Motor neuron (in vitro differentiated cells): ENCODE results near the gene GPBP1. TPM values are rescaled to one million over a fixed set of nuclear protein-coding genes. Genes with fewer than 3 reads are reported as not detected.
"Not testable (repeated sequence)": the region's sequence is repeated elsewhere in the genome, so short reads cannot be mapped to it uniquely, and the experiment has no call there.

Experiments
- ATAC-seq, 8 experiments: fragments of 200-7000 bp; cut with Tn5 transposase; replicated peaks in 6 of 8; 2 replicates each; pipeline ENCODE4 v1.8.0; 2021; ENCODE audit warnings: mild to moderate bottlenecking in 8 of 8, moderate library complexity in 8 of 8
- H3K27ac ChIP-seq, 2 donors: fragments of 250-450 bp; sonication (Bioruptor Pico); 2 replicates each; pipeline ENCODE4 v1.9.0; 2021; ENCODE audit warnings: antibody characterized with exemption in 2 of 2, mild to moderate bottlenecking in 2 of 2, moderate library complexity in 1 of 2
- H3K4me1 ChIP-seq, 2 donors: fragments of 250-450 bp; sonication (Bioruptor Pico); replicated peaks in 1 of 2; 2 replicates each; pipeline ENCODE4 v1.6.1; 2021; ENCODE audit warnings: antibody characterized with exemption in 2 of 2, mild to moderate bottlenecking in 2 of 2, moderate library complexity in 1 of 2
- H3K4me3 ChIP-seq, 5 donors: fragments of 250-450 bp; sonication (Bioruptor Pico); 2 replicates each; pipeline ENCODE4 v1.9.0; 2021; ENCODE audit warnings: antibody characterized with exemption in 5 of 5, mild to moderate bottlenecking in 5 of 5, moderate library complexity in 4 of 5
- WGBS, 10 experiments: fragments of 450-650 bp; shearing (Covaris generic); methylation state at CpG; one replicate each; pipeline ENCODE4 v1.0.0; 2022; 5-methylcytosine and 5-hydroxymethylcytosine counted together
- in situ Hi-C, 9 experiments: fragments of 400-800 bp; cut with MboI; loops; one replicate each; pipeline ENCODE4 v1.15.0; 2021; ENCODE audit warnings: low sequenced_read_pairs in 9 of 9, low pct_unique_long_range_greater_than_20kb in 2 of 9; ENCODE audit not compliant: unreplicated experiment in 9 of 9
- total RNA-seq, 8 experiments: library from RNA; unstranded; fragments of 300-600 nt; gene quantifications; 2 replicates each; pipeline versions ENCODE4 v1.2.3 to v1.2.4, GENCODE V29; 2022

Gene GPBP1
- total RNA-seq, 8 experiments from 2014 or later: 51.5 to 102 (median 90.8) TPM

DNA sequence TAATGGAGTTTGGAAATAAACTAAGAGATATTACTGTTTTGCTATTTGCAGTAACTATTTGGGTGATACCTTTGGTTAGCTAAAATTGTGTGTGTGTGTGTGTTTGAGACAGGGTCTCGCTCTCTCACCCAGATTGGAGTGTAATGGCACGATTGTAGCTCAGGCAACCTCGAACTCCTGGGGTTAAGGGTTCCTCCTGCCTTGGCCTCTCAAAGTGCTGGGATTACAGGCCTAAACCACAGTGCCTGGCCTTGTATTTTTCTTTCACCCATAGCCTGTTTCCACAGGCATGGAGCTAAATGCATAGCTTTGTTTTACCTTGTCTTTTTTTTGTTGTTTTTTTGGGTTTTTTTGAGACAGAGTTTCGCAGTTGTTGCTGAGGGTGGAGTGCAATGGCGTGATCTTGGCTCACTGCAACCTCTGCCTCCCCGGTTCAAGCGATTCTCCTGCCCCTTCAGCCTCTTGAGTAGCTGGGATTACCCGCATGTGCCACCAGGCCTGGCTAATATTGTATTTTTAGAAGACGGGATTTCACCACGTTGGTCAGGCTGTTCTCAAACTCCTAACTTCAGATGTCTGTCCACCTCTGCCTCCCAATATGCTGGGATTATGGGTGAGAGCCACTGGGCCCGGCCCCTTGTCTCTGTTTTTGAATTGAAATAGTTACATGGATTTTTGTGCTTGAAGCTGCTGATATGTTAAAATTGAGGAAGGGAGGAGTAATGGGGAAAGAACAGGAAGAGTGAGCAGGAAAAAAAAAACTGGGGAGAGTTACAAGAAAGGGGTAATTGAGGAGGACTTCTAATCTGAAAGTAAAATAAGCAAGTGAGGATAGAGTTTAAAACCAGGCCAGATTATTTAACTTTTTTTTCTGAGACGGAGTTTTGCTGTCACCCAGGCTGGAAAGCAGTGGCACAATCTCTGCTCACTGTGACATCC is 5.7 kb downstream of the GPBP1 start:
- Histone ChIP-seq H3K27ac (no peak overlapping the region), H3K4me3 (peak overlapping the region; percentile 13 to 23 (median 18)), H3K4me1 (peaks cover 8 to 24% of the 10 kb centered on the region in 2 donors)
- in situ Hi-C loops: no loop called here
- peak in 3 of 8 experiments; percentile 42 to 55 (median 50) for ATAC-seq
- WGBS, 10 experiments: 6 to 100% (median 54%) methylated on average over 1 to 10 of the region's 12 CpGs

DNA sequence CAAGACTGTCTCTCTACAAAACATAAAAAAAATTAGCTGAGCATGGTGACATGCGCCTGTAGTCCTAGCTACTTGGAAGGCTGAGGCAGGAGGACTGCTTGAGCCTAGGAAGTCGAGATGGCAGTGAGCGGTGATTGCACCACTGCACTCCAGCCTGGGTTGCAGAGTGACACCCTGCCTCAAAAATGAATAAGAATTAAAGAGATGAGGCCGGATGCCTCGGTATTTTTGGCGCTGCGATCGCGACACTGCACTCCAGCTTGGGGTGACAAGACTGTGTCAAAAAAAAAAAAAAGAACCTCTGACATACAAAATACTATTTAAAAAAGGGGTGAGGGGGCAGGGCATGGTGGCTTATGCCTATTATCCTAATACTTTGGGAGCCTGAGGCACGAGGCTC is 7.3 kb downstream of the GPBP1 start:
- H3K4me1 ChIP-seq: peaks cover 16 to 24% of the 10 kb centered on the region in 2 donors
- ATAC-seq: no peak
- H3K27ac ChIP-seq: no peak overlapping the region
- H3K4me3 ChIP-seq: no peak overlapping the region
- WGBS, 10 experiments: 60 to 100% (median 96%) methylated on average over 1 to 10 of the region's 10 CpGs
- in situ Hi-C loops: no loop called here

DNA sequence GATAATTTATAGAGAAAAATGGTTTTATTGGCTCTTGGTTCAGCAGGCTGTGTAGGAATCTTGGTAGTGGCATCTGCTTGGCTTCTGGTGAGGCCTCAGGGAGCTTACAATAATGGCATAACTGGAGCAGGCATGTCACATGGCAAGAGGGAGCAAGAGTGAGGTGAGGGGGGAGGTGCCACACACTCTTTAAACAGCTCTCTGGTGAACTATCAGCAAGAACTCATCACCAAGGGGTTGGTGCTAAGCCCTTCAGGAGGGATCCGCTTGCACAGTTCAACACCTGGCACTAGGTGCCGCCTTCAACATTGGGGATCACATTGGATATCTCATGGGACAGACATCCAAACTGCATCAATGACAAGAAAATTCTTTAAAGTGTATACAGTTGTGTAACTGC is 10.5 kb downstream of the GPBP1 start:
- peaks cover 10 to 21% of the 10 kb centered on the region in 2 donors for H3K4me1 ChIP-seq
- H3K27ac ChIP-seq: no peak overlapping the region
- 80 to 100% (median 100%) methylated on average over 1 to 2 of the region's 2 CpGs; no CpG with 5 or more reads in 5 of the 10 experiments for WGBS, 10 experiments
- in situ Hi-C loops: no loop called here
- ATAC-seq: peak in 1 of 8 experiments; percentile 24
- H3K4me3 ChIP-seq: no peak overlapping the region

DNA sequence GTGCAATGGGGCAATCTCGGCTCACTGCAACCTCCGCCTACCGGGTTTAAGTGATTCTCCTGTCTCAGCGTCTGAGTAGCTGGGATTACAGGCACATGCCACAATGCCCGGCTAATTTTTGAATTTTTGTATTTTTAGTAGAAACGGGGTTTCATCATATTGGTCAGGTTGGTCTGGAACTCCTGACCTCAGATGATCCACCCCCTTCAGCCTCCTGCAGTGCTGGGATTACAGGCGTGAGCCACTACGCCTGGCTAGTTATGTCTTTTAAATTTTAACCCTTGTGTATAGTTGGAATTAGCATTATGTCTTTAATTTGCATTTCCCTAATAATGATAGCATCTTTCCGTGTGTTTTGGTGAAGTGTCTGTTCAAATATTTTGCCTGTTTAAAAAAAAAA is 11.5 kb downstream of the GPBP1 start:
- 20 to 100% (median 76%) methylated on average over 1 to 7 of the region's 9 CpGs; no CpG with 5 or more reads in 2 of the 10 experiments for WGBS, 10 experiments
- H3K27ac ChIP-seq: no peak overlapping the region
- peaks cover under 1 to 16% of the 10 kb centered on the region in 2 donors for H3K4me1 ChIP-seq
- no peak for ATAC-seq
- no peak overlapping the region for H3K4me3 ChIP-seq
- in situ Hi-C loops: no loop called here

DNA sequence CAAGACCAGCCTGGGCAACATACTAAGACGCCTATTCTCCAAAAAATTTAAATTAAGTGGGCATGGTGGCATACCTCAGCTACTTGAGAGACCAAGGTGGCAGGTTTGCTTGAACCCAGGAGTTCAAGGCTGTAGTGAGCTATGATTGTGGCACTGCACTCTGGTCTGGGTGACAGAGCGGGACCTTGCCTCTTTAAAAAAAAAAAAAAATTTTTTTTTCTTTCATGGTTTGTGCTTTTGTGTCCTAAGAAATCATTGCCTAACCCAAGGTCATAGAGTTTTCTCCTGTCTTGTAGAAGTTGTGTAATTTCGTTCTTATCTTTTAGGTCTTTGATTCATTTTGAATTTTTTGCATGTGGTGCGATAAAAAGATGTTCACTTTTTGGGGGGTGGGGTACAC is 12.3 kb downstream of the GPBP1 start:
- in situ Hi-C loops: no loop called here
- ATAC-seq: no peak
- Histone ChIP-seq H3K4me3 (no peak overlapping the region), H3K4me1 (peaks cover 0 to 16% of the 10 kb centered on the region in 2 donors), H3K27ac (no peak overlapping the region)
- WGBS, 10 experiments: 29 to 100% (median 84%) methylated on average over 1 to 4 of the region's 4 CpGs; no CpG with 5 or more reads in 2 of the 10 experiments

DNA sequence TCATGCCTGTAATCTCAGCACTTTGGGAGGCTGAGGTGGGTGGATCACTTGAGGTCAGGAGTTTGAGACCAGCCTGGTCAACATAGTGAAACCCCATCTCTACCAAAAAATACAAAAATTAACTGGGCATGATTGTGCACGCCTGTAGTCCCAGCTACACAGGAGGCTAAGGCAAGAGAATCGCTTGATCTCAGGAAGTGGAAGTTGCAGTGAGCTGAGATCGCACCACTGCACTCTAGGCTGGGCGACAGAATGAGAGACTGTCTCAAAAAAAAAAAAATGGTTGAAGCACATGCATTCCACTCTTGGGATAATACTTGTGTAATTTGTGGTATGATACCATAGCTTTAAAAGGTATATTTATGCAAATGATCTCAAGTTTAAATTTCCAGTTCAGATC is 14.1 kb downstream of the GPBP1 start:
- in situ Hi-C loops, H3K4me3 ChIP-seq, ATAC-seq, H3K27ac ChIP-seq: not testable (repeated sequence)
- 93 to 100% (median 98%) methylated on average over 1 to 3 of the region's 4 CpGs; no CpG with 5 or more reads in 4 of the 10 experiments for WGBS, 10 experiments
- H3K4me1 ChIP-seq: peaks cover 0 to 16% of the 10 kb centered on the region in 2 donors

DNA sequence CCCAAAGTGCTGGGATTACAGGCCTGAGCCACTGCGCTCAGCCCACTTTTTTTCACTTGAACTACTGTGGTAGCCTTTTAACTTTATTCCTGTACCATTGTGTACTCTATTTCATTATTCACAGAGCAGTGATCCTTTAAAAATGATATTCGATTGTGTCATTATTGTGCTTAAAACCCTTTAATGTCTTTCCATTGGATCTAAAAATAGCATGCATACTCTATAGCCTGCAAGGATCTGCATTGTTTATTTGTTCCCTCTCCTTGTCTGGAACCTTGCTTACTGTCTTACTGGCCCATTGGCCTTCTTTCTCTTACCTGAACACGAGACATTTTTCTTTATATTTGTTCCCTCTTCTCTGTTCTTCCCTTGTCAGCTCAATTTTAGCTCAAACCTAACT is 15.7 kb downstream of the GPBP1 start:
- WGBS, 10 experiments: 60 to 100% (median 92%) methylated on average over 1 to 3 of the region's 3 CpGs
- in situ Hi-C loops: no loop called here

DNA sequence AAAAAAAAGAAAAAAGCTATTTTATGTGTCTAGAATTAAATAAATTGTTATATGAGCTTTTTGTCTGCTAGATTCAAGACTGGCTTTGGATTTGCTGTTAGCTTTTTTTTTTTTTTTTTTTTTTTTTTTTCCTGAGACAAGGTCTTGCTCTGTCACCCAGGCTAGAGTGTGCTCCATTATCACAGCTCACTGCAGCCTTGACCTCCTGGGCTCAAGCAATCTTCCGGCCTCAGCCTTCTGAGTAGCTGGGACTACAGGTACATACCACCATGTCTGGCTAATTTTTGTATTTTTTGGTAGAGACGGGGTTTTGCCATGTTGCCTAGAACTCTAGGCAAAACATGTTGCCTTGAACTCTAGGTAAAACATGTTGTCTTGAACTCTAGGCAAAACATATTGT is 16.7 kb downstream of the GPBP1 start:
- Histone ChIP-seq H3K27ac (no peak overlapping the region), H3K4me3 (no peak overlapping the region), H3K4me1 (peaks cover 0 to 10% of the 10 kb centered on the region in 2 donors)
- WGBS, 10 experiments: 86 to 100% (median 100%) methylated on average over 1 to 2 of the region's 2 CpGs; no CpG with 5 or more reads in 5 of the 10 experiments
- in situ Hi-C loops: no loop called here
- no peak for ATAC-seq

More for the DNA sequence above, 15.7 kb downstream of the GPBP1 start:
- no peak overlapping the region for H3K4me3 ChIP-seq
- H3K4me1 ChIP-seq: peaks cover 0 to 16% of the 10 kb centered on the region in 2 donors
- ATAC-seq: peak in 1 of 8 experiments; percentile 63
- H3K27ac ChIP-seq: no peak overlapping the region

DNA sequence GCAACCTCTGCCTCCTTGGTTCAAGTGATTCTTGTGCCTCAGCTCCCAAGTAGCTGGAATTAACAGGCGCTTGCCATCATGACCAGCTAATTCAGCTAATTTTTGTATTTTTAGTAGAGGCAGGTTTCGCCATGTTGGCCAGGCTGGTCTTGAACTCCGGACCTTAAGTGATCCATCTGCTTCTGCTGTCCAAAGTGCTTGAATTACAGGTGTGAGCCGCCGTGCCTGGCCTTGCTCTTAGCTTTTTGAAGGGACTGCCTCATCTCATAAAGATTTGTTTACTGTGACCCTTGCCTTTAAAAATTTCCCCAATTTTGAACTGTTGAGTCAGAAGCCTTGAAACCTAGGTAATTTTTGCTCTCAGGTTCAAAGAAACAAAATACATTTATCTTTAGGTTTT is 17.3 kb downstream of the GPBP1 start:
- ATAC-seq: no peak
- H3K4me1 ChIP-seq: peaks cover 0 to 8% of the 10 kb centered on the region in 2 donors
- no peak overlapping the region for H3K27ac ChIP-seq
- WGBS, 10 experiments: 85 to 100% (median 100%) methylated on average over 1 to 5 of the region's 5 CpGs; no CpG with 5 or more reads in 2 of the 10 experiments
- H3K4me3 ChIP-seq: no peak overlapping the region
- in situ Hi-C loops: no loop called here

DNA sequence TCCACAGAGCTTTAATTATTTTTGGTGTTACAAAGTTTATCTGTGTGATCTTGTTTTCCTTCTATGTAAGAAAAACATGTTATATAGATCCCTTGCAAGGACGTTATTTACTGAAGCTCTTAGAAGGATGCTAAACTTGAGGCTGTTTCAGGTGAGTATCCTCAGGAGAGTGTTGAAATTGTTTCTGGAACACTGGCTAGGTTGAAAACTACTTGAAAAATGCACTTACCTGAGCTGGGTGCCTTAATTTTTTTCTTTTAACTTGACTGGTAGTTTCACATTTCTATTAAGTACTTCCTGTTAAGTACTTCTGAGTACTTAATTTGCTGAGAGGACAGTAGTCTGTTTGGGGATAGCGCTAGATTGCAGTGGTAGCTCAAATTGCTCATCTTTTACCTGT is 18.1 kb downstream of the GPBP1 start:
- no peaks in the 10 kb centered on the region for H3K4me1 ChIP-seq
- in situ Hi-C loops: no loop called here
- 83 to 100% (median 100%) methylated on average over 1 to 2 of the region's 2 CpGs; no CpG with 5 or more reads in 3 of the 10 experiments for WGBS, 10 experiments
- H3K27ac ChIP-seq: no peak overlapping the region
- H3K4me3 ChIP-seq: no peak overlapping the region
- ATAC-seq: no peak

DNA sequence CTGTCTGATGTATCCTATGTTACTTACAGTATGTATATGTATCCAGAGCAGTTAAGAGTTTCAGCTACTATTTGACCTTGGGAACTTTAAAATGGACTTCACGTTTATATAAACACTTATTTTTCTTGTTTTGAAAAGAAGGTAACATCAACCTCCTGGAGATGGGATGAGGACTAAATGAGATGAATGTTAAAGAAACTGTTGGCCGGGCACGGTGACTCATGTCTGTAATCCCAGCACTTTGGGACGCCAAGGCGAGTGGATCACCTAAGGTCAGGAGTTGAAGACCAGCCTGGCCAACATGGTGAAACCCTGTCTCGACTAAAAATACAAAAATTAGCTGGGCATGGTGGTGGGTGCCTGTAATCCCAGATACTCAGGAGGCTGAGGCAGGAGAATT is 19.0 kb downstream of the GPBP1 start:
- in situ Hi-C loops, H3K27ac ChIP-seq, H3K4me3 ChIP-seq, ATAC-seq, H3K4me1 ChIP-seq: not testable (repeated sequence)
- WGBS, 10 experiments: 86 to 100% (median 95%) methylated on average over 1 to 6 of the region's 6 CpGs; no CpG with 5 or more reads in 2 of the 10 experiments

DNA sequence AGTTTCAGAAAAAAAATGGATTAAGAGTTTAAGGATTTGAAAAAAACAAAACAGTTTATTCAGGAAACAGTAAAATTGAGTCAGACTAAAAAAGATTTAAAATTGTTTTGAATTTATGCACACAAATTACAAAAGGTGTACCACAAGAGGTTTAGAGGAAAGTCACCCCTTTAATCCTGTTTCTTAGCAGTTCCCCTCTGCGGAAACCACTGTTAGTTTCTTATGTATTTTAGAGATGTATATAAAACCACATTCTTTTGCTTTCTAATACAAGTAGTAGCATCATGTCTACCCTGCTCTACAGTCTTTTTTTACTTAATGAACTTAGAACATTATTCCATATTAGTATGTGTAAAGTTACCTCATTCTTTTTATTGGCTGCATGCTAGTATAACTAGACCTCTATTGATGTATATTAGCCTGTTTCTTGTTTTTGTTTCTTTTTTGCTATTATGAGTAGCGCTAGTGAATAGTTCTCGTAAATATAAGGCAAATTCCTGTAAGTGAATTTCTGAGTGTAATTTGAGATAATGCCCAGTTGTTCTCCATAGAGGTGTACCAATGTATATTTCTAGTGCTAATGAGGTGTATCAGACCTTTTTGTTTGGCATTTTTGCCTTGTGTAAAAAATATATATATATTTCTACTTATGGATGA is 20.0 kb downstream of the GPBP1 start:
- in situ Hi-C loops: no loop called here
- ATAC-seq: no peak
- no peaks in the 10 kb centered on the region for H3K4me1 ChIP-seq
- no peak overlapping the region for H3K4me3 ChIP-seq
- no peak overlapping the region for H3K27ac ChIP-seq
- WGBS, 10 experiments: 86 to 100% (median 92%) methylated on average over 1 to 3 of the region's 3 CpGs

DNA sequence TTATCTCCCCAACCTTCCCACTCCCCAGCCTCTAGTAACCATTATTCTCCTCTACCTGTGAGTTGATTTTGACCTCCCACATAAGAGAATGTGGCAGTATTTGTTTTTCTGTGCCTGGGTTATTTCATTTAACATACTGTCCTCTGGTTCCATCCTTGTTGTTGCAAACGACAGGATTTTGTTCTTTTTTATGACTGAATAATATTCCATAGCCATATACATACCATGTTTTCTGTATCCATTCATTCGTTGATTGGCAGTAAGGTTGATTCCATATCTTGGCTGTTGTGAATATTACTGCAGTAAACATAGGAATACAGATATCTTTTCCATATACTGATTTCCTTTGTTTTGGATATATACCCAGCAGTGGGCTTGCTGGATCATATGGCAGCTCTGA is 20.8 kb downstream of the GPBP1 start:
- in situ Hi-C loops: no loop called here
- 81 to 100% (median 97%) methylated on average over 1 to 2 of the region's 2 CpGs for WGBS, 10 experiments
- Histone ChIP-seq H3K4me3 (no peak overlapping the region), H3K4me1 (no peaks in the 10 kb centered on the region), H3K27ac (no peak overlapping the region)
- no peak for ATAC-seq
